ENCODE data around the gene AJAP1. TPM values are rescaled to one million over a fixed set of nuclear protein-coding genes. Genes with fewer than 3 reads are reported as not detected.

The AJAP1 gene
- total and polyA plus RNA-seq, 10 of the 15 experiments (the other 5 are each of a cell fraction or from before 2014, with no cell fraction given): not detected

DNA sequence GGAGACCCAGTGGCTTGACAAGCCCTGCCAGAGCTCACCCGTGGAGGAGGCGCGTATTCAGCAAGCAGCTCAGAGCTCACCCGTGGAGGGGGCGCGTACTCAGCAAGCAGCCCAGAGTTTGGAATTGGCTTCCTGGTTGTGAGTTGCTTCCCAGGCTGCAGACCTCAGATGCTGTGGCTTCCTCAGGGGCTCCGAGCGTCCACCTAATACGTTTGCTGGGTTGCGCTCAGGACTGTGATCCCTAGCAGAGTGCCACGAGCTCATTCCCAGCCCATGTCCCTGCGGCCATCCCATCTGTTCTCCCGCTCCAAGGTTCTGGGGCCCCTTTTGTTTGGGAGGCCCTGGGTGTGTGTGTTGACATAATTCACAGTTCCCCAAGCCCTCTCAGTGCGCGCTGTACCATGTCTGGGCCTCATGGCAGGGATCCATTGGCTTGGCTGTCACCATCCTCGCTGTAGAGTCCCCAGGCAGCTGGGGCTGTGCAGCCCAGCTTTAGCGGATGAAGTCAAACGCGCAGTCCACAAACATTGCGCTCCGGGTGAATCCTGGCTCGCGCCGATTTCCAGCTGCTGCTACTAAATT is 3.6 kb downstream of the AJAP1 start (continued):
- TF ChIP-seq ZNF687 (IDR thresholded peaks at IDR 0.05) (no peak), BHLHE40 (IDR thresholded peaks at IDR 0.05; ENCODE audit: borderline replicate concordance in 1 of 2, low read depth in 2 of 2, low read length in 1 of 2) (no peak), SIN3A (IDR thresholded peaks at IDR 0.05; ENCODE audit: low read depth, low read length) (no peak)

DNA sequence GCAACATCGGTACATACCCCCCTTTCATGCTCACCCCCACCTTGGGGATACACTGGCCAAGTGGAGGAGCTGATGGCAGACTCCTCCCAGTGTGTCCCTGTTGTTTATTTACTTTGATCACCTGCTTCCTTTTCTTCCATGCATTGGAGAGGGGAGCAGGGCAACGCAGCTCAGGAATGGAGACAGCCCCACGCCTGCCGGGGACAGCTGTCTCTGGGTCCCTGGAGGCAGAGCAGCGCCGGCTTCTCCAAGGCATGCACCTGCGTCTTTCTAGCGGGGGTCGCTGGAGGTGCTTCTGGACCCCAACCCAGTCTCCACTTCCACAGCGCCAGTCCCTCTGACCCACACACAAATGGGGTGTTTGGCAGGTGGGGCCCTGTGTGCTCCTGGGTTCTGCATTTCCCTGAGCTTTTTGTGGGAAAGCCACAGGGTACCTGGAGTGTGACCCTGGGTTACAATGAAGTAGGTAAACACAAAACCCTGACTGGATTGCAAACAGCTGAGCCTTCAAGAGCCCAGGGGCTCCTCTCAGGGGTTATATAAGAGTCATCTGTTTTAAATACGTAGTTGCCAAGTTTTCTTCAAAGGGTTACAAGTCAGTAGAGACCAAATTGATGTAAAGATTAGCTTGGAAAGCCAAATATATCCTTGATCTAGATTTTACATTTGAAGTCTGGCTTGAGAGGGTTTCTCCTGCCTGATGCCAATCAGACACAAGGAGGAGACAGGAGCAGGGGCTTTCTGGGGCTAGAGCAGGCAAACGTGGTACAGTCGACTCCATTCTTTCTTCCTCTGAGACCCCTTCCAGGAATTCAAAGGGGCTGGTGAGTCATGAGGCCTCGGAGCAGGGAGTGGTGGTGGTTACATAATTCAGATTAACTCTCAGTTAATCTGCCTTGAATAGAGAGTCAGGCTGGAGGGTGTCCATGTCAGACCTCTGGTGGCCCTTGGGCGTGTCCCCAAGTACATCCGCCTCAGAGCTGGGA is 4.5 kb downstream of the AJAP1 start:
- no peaks in the 10 kb centered on the region for H3K36me3 ChIP-seq (ENCODE audit: control insufficient read depth in 2 of 2, insufficient read depth in 2 of 2, low read length in 1 of 2)
- FAIRE-seq: no peak
- in situ Hi-C loops (cut with MboI) (loop anchor here (10.0 kb wide), 1 partner anchor 166 kb away; no protein-coding TSS in a partner anchor), intact Hi-C loops (cut with micrococcal nuclease; ENCODE audit: unreplicated experiment) (no loop called here)
- no peaks in the 10 kb centered on the region for H3K79me2 ChIP-seq (ENCODE audit: control insufficient read depth, insufficient read depth, low read length)
- peaks cover 0 to 6% of the 10 kb centered on the region in 2 experiments; a peak in 3 of 4 replicates for H3K27me3 ChIP-seq (replicated peaks in 1 of 2; ENCODE audit: control insufficient read depth in 2 of 2, insufficient read depth in 2 of 2, low read length in 1 of 2)
- ChIA-PET CTCF (no interaction called here), SMC1A (ENCODE audit: uncharacterized antibody, unreplicated experiment) (interaction anchor here (1.8 kb wide), 1 partner anchor 165 kb away, joined by 4 read pairs; no protein-coding TSS in a partner anchor), RAD21 (ENCODE audit: unreplicated experiment) (interaction anchor here (0.6 kb wide), 1 partner anchor 1558 kb away, joined by 7 read pairs; no protein-coding TSS in a partner anchor), POLR2A (no interaction called here)
- no peak overlapping the region for H3K4me3 ChIP-seq
- no peaks in the 10 kb centered on the region for H4K20me1 ChIP-seq (ENCODE audit: control insufficient read depth, insufficient read depth)
- BruUV-seq (replicated peaks): no TSS peak
- no peaks in the 10 kb centered on the region for H3K9me3 ChIP-seq (replicated peaks; ENCODE audit: control insufficient read depth, insufficient read depth, low read length)
- no peaks in the 10 kb centered on the region for H3K4me1 ChIP-seq (ENCODE audit: control insufficient read depth, insufficient read depth, low read length)
- no peak overlapping the region for H3K27ac ChIP-seq (ENCODE audit: control insufficient read depth, insufficient read depth)
- TF ChIP-seq PAX8 (IDR thresholded peaks at IDR 0.05) (no peak), STAT3 (IDR thresholded peaks at IDR 0.05; ENCODE audit: low read depth, low read length) (no peak), ATF7 (IDR thresholded peaks at IDR 0.05; ENCODE audit: low read depth) (no peak), NFYA (IDR thresholded peaks at IDR 0.05; ENCODE audit: borderline replicate concordance, low read depth, low read length) (no peak), CBX5 (IDR thresholded peaks at IDR 0.05; ENCODE audit: low read depth) (no peak), MLLT1 (IDR thresholded peaks at IDR 0.05) (no peak), ZNF207 (IDR thresholded peaks at IDR 0.05; ENCODE audit: borderline replicate concordance) (no peak), RAD51 (IDR thresholded peaks at IDR 0.05) (no peak), KAT2A (conservative IDR thresholded peaks at IDR 0.05; ENCODE audit: control insufficient read depth, low read depth, low read length) (no peak), KDM1A (IDR thresholded peaks at IDR 0.05; ENCODE audit: borderline replicate concordance) (no peak), NRF1 (conservative IDR thresholded peaks at IDR 0.05; ENCODE audit: low read depth, low read length) (no peak), CHD1 (IDR thresholded peaks at IDR 0.05; ENCODE audit: low read depth, low read length) (no peak)
- H3K4me2 ChIP-seq (ENCODE audit: control insufficient read depth, insufficient read depth): no peak overlapping the region
- H2AFZ ChIP-seq (ENCODE audit: control insufficient read depth, low read depth, low read length): no peak overlapping the region
- H3K9ac ChIP-seq (ENCODE audit: control insufficient read depth, insufficient read depth, low read length): no peak overlapping the region
- no peak for ATAC-seq
- DNase-seq (ENCODE audit: low read depth, low spot score): no peak
- 9% methylated on average over 16 of the region's 16 CpGs for WGBS (ENCODE audit: insufficient coverage, insufficient replicate concordance, low lambda C conversion rate, missing lambda C conversion rate)
